ENCODE data around the gene TULP4.
"Not testable (repeated sequence)": the region's sequence is repeated elsewhere in the genome, so short reads cannot be mapped to it uniquely, and the experiment has no call there.

Gene TULP4

DNA sequence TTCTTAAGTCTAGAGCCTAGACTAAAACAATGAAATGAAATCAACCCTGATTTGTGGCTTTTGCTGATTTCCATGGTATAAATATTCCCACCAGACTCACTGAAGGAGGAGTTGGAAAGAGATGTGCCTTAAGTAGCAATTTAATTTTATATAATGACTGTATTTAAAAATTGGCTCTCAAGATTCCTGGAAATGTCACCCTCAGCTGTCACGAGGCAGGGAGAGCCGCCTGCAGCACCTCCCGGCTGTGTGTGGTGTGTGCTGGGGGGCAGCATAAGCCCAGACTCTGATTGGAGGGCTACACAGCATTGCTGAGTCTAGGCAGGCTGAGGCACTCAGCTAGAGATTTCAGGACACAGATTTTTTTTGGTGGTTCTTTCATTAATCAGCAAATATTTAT lies 207.0 kb downstream of the TULP4 start (continued):
- TF ChIP-seq ZNF223 (tag by site-specific recombination; IDR thresholded peaks at IDR 0.05) (no peak), ZNF776 (tag by site-specific recombination; IDR thresholded peaks at IDR 0.05; ENCODE audit: borderline replicate concordance) (no peak), ZNF610 (tag by site-specific recombination; IDR thresholded peaks at IDR 0.05; ENCODE audit: borderline replicate concordance) (no peak), ZFP3 (tag by site-specific recombination; IDR thresholded peaks at IDR 0.05; ENCODE audit: low read depth) (no peak), MZF1 (tag by site-specific recombination; IDR thresholded peaks at IDR 0.05; ENCODE audit: borderline replicate concordance) (no peak)

DNA sequence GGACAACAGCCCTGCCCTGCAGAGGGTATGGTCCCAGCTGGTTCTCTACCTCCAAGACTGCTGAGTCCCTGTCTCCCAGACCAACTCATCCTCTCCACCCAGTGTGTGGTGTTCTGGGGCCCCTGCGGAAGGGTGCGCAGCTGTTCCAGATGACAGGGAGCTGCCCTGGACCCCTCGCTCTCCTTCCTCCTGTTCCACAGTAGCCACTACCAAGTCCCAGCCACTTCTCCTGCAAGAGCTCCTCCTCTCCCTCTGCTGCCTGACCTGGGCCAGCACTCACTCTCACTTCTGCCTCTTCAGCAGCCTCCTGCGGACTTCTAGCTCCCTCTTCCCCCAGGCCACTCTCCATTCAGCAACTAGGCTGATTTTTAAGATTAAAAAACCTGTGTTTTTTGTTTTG lies 207.5 kb downstream of the TULP4 start:
- H3K4me3 ChIP-seq (ENCODE audit: low read depth, low read length): no peak overlapping the region
- no peaks in the 10 kb centered on the region for H3K36me3 ChIP-seq (ENCODE audit: control insufficient read depth in 2 of 2, insufficient read depth in 1 of 2, low read length in 2 of 2)
- 0 out of 2 replicates have a peak, but pooled peaks cover 4% of the 10 kb centered on the region for H3K4me1 ChIP-seq (ENCODE audit: control insufficient read depth, insufficient read depth, low read length)
- POLR2A ChIA-PET: no interaction called here
- CTCF ChIA-PET: interaction anchor here (0.6 to 2.5 kb wide), 12 partner anchors 10 to 306 kb away, joined by 3 to 21 read pairs (median 3); no protein-coding TSS in a partner anchor
- no peaks in the 10 kb centered on the region for H3K9me3 ChIP-seq (ENCODE audit: control insufficient read depth, insufficient read depth, low read depth, low read length)
- no peak overlapping the region for H3K27ac ChIP-seq (ENCODE audit: extremely low read depth, low read depth, low read length)
- TF ChIP-seq PRDM10 (tag by site-specific recombination; IDR thresholded peaks at IDR 0.05) (no peak), ZFHX2 (tag by site-specific recombination; conservative IDR thresholded peaks at IDR 0.05) (no peak), ZNF621 (tag by site-specific recombination; IDR thresholded peaks at IDR 0.05) (no peak), ZNF544 (tag by site-specific recombination; IDR thresholded peaks at IDR 0.05) (no peak), ZNF571 (tag by site-specific recombination; IDR thresholded peaks at IDR 0.05) (no peak), ZNF239 (tag by site-specific recombination; IDR thresholded peaks at IDR 0.05) (no peak), ZNF175 (tag by site-specific recombination; IDR thresholded peaks at IDR 0.05) (no peak), ZNF423 (tag by site-specific recombination; IDR thresholded peaks at IDR 0.05) (no peak), AEBP2 (tag by site-specific recombination; IDR thresholded peaks at IDR 0.05; ENCODE audit: borderline replicate concordance) (no peak), ZNF561 (tag by site-specific recombination; IDR thresholded peaks at IDR 0.05; ENCODE audit: borderline replicate concordance) (no peak)
- TF ChIP-seq, protein P1, sequence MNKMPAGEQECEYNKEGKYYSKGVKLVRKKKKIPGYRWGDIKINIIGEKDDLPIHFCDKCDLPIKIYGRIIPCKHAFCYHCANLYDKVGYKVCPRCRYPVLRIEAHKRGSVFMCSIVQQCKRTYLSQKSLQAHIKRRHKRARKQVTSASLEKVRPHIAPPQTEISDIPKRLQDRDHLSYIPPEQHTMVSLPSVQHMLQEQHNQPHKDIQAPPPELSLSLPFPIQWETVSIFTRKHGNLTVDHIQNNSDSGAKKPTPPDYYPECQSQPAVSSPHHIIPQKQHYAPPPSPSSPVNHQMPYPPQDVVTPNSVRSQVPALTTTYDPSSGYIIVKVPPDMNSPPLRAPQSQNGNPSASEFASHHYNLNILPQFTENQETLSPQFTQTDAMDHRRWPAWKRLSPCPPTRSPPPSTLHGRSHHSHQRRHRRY (tag by site-specific recombination; IDR thresholded peaks at IDR 0.05): no peak
- TF ChIP-seq, protein P2, sequence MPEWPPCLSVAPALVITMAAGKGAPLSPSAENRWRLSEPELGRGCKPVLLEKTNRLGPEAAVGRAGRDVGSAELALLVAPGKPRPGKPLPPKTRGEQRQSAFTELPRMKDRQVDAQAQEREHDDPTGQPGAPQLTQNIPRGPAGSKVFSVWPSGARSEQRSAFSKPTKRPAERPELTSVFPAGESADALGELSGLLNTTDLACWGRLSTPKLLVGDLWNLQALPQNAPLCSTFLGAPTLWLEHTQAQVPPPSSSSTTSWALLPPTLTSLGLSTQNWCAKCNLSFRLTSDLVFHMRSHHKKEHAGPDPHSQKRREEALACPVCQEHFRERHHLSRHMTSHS (tag by site-specific recombination; IDR thresholded peaks at IDR 0.05): no peak
- TF ChIP-seq, protein P3, sequence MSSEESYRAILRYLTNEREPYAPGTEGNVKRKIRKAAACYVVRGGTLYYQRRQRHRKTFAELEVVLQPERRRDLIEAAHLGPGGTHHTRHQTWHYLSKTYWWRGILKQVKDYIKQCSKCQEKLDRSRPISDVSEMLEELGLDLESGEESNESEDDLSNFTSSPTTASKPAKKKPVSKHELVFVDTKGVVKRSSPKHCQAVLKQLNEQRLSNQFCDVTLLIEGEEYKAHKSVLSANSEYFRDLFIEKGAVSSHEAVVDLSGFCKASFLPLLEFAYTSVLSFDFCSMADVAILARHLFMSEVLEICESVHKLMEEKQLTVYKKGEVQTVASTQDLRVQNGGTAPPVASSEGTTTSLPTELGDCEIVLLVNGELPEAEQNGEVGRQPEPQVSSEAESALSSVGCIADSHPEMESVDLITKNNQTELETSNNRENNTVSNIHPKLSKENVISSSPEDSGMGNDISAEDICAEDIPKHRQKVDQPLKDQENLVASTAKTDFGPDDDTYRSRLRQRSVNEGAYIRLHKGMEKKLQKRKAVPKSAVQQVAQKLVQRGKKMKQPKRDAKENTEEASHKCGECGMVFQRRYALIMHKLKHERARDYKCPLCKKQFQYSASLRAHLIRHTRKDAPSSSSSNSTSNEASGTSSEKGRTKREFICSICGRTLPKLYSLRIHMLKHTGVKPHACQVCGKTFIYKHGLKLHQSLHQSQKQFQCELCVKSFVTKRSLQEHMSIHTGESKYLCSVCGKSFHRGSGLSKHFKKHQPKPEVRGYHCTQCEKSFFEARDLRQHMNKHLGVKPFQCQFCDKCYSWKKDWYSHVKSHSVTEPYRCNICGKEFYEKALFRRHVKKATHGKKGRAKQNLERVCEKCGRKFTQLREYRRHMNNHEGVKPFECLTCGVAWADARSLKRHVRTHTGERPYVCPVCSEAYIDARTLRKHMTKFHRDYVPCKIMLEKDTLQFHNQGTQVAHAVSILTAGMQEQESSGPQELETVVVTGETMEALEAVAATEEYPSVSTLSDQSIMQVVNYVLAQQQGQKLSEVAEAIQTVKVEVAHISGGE (tag by site-specific recombination; conservative IDR thresholded peaks at IDR 0.05; ENCODE audit: low read depth): no peak

DNA sequence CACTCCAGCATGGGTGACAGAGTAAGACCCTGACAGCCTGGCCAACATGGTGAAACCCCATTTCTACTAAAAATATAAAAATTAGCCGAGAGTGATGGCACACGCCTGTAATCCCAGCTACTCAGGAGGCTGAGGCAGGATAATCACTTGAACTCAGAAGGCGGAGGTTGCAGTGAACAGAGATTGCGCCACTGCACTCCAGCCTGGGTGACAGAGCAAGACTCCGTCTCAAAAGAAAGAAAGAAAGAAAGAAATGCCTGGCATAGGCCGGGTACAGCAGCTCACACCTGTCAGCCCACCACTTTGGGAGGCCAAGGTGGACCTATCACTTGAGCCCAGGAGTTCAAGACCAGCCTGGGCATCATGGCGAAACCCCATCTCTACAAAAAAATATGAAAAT lies 208.7 kb downstream of the TULP4 start:
- POLR2A ChIA-PET: not testable (repeated sequence)

More for the DNA sequence above, 208.7 kb downstream of the TULP4 start:
- not testable (repeated sequence) for H3K36me3 ChIP-seq (ENCODE audit: control insufficient read depth in 2 of 2, insufficient read depth in 1 of 2, low read length in 2 of 2); H3K9me3 ChIP-seq (ENCODE audit: control insufficient read depth, insufficient read depth, low read depth, low read length); H3K27ac ChIP-seq (ENCODE audit: extremely low read depth, low read depth, low read length); H3K4me1 ChIP-seq (ENCODE audit: control insufficient read depth, insufficient read depth, low read length); H3K4me3 ChIP-seq (ENCODE audit: low read depth, low read length)
- CTCF ChIA-PET: interaction anchor here (0.7 kb wide), 1 partner anchor 306 kb away, joined by 3 read pairs; no protein-coding TSS in a partner anchor

All from HEK293 (cell line).